HepG2 (cell line): ENCODE measurements around the gene CHDH. TPM values are rescaled to one million over a fixed set of nuclear protein-coding genes. Genes with fewer than 3 reads are reported as not detected.

Experiments
- ATF2 ChIP-seq: sonication (generic); formaldehyde crosslinking; IDR thresholded peaks from 2 replicates; pipeline ENCODE4 v1.4.0; 2020; ENCODE audit warnings: missing genetic modification reagents
- ATF4 ChIP-seq, 2 experiments: fragments of 450-650 bp in 1 of 2; sonication (generic) in 1 of 2; formaldehyde crosslinking; IDR thresholded peaks; 2 replicates each; pipeline versions ENCODE4 v1.5.0 to v1.8.0; 2020 to 2022; ENCODE audit warnings: mild to moderate bottlenecking in 1 of 2, missing genetic modification reagents in 1 of 2
- CREB1 ChIP-seq, 2 experiments: fragments of 450-650 bp in 1 of 2; IDR thresholded peaks; 2 replicates each; pipeline ENCODE4 v1.6.1; 2016 to 2017; ENCODE audit warnings: control low read depth in 1 of 2, mild to moderate bottlenecking in 1 of 2, missing compliant biosample characterization in 1 of 2, missing genetic modification characterization in 1 of 2
- ELF4 ChIP-seq: sonication (generic); formaldehyde crosslinking; IDR thresholded peaks from 2 replicates; pipeline ENCODE4 v1.5.0; 2020; ENCODE audit warnings: missing genetic modification reagents, mild to moderate bottlenecking, moderate library complexity, borderline replicate concordance
- FOXO1 ChIP-seq: sonication (generic); formaldehyde crosslinking; IDR thresholded peaks from 2 replicates; pipeline ENCODE4 v1.4.0; 2020; ENCODE audit warnings: missing genetic modification reagents
- MYNN ChIP-seq: sonication (generic); formaldehyde crosslinking; IDR thresholded peaks from 2 replicates; pipeline ENCODE4 v1.4.0; 2020; ENCODE audit warnings: mild to moderate bottlenecking, low read depth, missing genetic modification reagents
- NCOA5 ChIP-seq: sonication (generic); formaldehyde crosslinking; IDR thresholded peaks from 2 replicates; pipeline ENCODE4 v1.4.0; 2020; ENCODE audit warnings: missing genetic modification reagents
- PAWR ChIP-seq: sonication (generic); formaldehyde crosslinking; IDR thresholded peaks from 2 replicates; pipeline ENCODE4 v1.4.0; 2020; ENCODE audit warnings: missing genetic modification reagents, mild to moderate bottlenecking, borderline replicate concordance
- SMAD9 ChIP-seq: sonication (generic); formaldehyde crosslinking; IDR thresholded peaks from 2 replicates; pipeline ENCODE4 v1.5.1; 2020; ENCODE audit warnings: mild to moderate bottlenecking, missing genetic modification reagents
- SP5 ChIP-seq: IDR thresholded peaks from 2 replicates; pipeline ENCODE4 v1.6.1; 2016; ENCODE audit warnings: low read depth, borderline replicate concordance
- ZNF317 ChIP-seq: sonication (generic); formaldehyde crosslinking; IDR thresholded peaks from 2 replicates; pipeline ENCODE4 v1.5.0; 2020; ENCODE audit warnings: mild to moderate bottlenecking, missing genetic modification reagents
- ZNF431 ChIP-seq: sonication (generic); formaldehyde crosslinking; IDR thresholded peaks from 2 replicates; pipeline ENCODE4 v1.9.0; 2022; ENCODE audit warnings: missing genetic modification reagents, low read depth, mild to moderate bottlenecking, borderline replicate concordance
- ZNF747 ChIP-seq: sonication (generic); formaldehyde crosslinking; IDR thresholded peaks from 2 replicates; pipeline ENCODE4 v1.8.1; 2023; ENCODE audit warnings: missing genetic modification reagents, mild to moderate bottlenecking, borderline replicate concordance
- polyA plus RNA-seq, 8 experiments: library from polyadenylated mRNA; depleted of rRNA in 3 of 8; stranded (reverse) in 7 of 8; unstranded in 1 of 8; fragments of >200 nt; fragmentation: Illumina TruSeq in 4 of 8; extraction: Trizol in 4 of 8; gene quantifications; 2 replicates each; pipeline versions ENCODE4 v1.2.1 to v1.2.3, GENCODE V29; 2011 to 2016; ENCODE audit warnings: low read depth in 4 of 8, missing spikeins in 1 of 8, mixed read lengths in 1 of 8; ENCODE audit not compliant: insufficient read depth in 1 of 8
- total RNA-seq, 5 experiments: library from RNA; depleted of rRNA; stranded (reverse); fragments of >200 nt; fragmentation: Illumina TruSeq; extraction: Trizol; gene quantifications; 2 replicates each; pipeline ENCODE4 v1.2.3, GENCODE V29; 2016; ENCODE audit warnings: low read depth in 1 of 5
- TF ChIP-seq, protein P1 (sequence below): IDR thresholded peaks from 2 replicates; pipeline ENCODE4 v1.6.1; 2016; ENCODE audit warnings: missing compliant biosample characterization, missing genetic modification reagents, borderline replicate concordance
- TF ChIP-seq, protein P2 (sequence below): sonication (generic); formaldehyde crosslinking; IDR thresholded peaks from 2 replicates; pipeline ENCODE4 v1.9.0; 2022; ENCODE audit warnings: low read depth, missing genetic modification reagents
- TF ChIP-seq, protein P3 (sequence below): sonication (generic); formaldehyde crosslinking; IDR thresholded peaks from 2 replicates; pipeline ENCODE4 v1.4.0; 2020; ENCODE audit warnings: missing genetic modification reagents

CHDH gene
- total and polyA plus RNA-seq, 2 of the 13 experiments (the other 11 are each of a cell fraction or from before 2014, with no cell fraction given) = 28.1 to 48.9 TPM

DNA sequence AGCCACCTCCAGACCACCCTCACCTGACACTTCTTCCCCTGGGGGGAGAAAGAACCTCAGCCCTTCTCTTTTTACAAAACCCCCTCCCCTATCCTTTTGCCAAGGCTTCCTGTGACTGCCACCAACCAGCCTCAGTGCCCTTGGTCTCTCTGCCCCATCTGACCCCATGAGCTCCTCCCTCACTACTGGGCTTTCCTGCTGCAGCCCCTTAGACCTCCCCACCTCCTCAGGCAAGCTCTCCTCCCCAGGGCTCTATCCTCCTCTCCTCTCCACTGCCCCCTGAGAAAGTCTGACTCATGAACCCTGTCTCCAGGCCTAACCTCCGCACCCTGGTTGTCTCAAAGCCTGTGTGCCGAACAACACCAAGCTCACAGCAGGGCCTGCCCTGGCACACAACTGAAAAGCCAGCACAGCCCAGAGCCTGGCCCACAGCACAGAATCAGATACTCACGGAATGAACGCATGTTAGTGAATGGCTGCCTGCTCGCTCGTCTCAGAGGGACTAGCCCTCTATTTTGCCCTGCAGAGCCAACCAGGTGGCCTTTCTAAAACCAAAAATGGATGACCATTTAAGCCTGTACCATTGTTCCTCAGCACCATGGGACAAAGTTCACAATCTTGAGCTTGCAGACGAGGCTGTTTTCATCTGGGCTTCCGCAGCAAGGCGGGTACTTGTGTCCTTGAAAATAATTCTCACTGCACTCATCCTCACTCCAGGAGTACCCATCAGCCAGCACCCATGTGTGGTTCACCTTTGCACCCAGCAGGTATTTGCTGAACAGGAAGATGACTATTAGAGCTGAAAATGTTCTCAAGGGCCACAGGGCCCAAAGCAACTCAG is 1.7 kb downstream of the CHDH start (continued):
- TF ChIP-seq SMAD9 (CRISPR knock-in tag) (no peak), ATF2 (CRISPR knock-in tag) (0 out of 2 replicates have a peak, but pooled peaks have one; percentile 12), ATF4 (CRISPR knock-in tag; IDR thresholded peaks at IDR 0.05) (0 out of 4 replicates have a peak, but pooled peaks of 1 of the 2 experiments have one; percentile 23), ZNF317 (CRISPR knock-in tag) (peak; percentile 73; the same call in 1 of the 2 replicates), NCOA5 (CRISPR knock-in tag) (peak; percentile 12; the same call in 1 of the 2 replicates), FOXO1 (CRISPR knock-in tag) (peak; percentile 27; the same call in 1 of the 2 replicates), SP5 (CRISPR knock-in tag) (no peak), ZNF747 (no peak), ELF4 (CRISPR knock-in tag) (no peak), ZNF431 (CRISPR knock-in tag) (no peak; the same call in 1 of the 2 replicates), MYNN (CRISPR knock-in tag) (no peak), PAWR (CRISPR knock-in tag) (no peak), CREB1 (IDR thresholded peaks at IDR 0.05) (no peak), CREB1 (CRISPR knock-in tag; IDR thresholded peaks at IDR 0.05) (no peak)
- TF ChIP-seq, protein P1, sequence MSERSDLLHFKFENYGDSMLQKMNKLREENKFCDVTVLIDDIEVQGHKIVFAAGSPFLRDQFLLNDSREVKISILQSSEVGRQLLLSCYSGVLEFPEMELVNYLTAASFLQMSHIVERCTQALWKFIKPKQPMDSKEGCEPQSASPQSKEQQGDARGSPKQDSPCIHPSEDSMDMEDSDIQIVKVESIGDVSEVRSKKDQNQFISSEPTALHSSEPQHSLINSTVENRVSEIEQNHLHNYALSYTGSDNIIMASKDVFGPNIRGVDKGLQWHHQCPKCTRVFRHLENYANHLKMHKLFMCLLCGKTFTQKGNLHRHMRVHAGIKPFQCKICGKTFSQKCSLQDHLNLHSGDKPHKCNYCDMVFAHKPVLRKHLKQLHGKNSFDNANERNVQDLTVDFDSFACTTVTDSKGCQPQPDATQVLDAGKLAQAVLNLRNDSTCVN (CRISPR knock-in tag) = no peak
- TF ChIP-seq, protein P2, sequence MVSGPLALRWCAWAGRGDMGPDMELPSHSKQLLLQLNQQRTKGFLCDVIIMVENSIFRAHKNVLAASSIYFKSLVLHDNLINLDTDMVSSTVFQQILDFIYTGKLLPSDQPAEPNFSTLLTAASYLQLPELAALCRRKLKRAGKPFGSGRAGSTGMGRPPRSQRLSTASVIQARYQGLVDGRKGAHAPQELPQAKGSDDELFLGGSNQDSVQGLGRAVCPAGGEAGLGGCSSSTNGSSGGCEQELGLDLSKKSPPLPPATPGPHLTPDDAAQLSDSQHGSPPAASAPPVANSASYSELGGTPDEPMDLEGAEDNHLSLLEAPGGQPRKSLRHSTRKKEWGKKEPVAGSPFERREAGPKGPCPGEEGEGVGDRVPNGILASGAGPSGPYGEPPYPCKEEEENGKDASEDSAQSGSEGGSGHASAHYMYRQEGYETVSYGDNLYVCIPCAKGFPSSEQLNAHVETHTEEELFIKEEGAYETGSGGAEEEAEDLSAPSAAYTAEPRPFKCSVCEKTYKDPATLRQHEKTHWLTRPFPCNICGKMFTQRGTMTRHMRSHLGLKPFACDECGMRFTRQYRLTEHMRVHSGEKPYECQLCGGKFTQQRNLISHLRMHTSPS (CRISPR knock-in tag) = no peak
- TF ChIP-seq, protein P3, sequence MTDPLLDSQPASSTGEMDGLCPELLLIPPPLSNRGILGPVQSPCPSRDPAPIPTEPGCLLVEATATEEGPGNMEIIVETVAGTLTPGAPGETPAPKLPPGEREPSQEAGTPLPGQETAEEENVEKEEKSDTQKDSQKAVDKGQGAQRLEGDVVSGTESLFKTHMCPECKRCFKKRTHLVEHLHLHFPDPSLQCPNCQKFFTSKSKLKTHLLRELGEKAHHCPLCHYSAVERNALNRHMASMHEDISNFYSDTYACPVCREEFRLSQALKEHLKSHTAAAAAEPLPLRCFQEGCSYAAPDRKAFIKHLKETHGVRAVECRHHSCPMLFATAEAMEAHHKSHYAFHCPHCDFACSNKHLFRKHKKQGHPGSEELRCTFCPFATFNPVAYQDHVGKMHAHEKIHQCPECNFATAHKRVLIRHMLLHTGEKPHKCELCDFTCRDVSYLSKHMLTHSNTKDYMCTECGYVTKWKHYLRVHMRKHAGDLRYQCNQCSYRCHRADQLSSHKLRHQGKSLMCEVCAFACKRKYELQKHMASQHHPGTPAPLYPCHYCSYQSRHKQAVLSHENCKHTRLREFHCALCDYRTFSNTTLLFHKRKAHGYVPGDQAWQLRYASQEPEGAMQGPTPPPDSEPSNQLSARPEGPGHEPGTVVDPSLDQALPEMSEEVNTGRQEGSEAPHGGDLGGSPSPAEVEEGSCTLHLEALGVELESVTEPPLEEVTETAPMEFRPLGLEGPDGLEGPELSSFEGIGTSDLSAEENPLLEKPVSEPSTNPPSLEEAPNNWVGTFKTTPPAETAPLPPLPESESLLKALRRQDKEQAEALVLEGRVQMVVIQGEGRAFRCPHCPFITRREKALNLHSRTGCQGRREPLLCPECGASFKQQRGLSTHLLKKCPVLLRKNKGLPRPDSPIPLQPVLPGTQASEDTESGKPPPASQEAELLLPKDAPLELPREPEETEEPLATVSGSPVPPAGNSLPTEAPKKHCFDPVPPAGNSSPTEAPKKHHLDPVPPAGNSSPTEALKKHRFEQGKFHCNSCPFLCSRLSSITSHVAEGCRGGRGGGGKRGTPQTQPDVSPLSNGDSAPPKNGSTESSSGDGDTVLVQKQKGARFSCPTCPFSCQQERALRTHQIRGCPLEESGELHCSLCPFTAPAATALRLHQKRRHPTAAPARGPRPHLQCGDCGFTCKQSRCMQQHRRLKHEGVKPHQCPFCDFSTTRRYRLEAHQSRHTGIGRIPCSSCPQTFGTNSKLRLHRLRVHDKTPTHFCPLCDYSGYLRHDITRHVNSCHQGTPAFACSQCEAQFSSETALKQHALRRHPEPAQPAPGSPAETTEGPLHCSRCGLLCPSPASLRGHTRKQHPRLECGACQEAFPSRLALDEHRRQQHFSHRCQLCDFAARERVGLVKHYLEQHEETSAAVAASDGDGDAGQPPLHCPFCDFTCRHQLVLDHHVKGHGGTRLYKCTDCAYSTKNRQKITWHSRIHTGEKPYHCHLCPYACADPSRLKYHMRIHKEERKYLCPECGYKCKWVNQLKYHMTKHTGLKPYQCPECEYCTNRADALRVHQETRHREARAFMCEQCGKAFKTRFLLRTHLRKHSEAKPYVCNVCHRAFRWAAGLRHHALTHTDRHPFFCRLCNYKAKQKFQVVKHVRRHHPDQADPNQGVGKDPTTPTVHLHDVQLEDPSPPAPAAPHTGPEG (CRISPR knock-in tag) = 0 out of 2 replicates have a peak, but pooled peaks have one; percentile 37
